Kidney capillary endothelial cell (primary cell): ENCODE measurements around the gene TNK1.

ENCODE experiments used
- DNase-seq: peaks from one replicate; pipeline ENCODE4 v3.0.0-alpha.2; 2018; ENCODE audit warnings: low spot score

TNK1 gene

GRCh38 chr17:7411427-7411750, 30.5 kb downstream of the TNK1 start:
- DNase-seq: no peak

- no peak for DNase-seq
Measured at GRCh38 chr17:7413346-7413985, 32.6 kb downstream of the TNK1 start.

GRCh38 chr17:7414837-7415236, 33.9 kb downstream of the TNK1 start:
- DNase-seq: no peak

- DNase-seq: no peak
Measured at GRCh38 chr17:7415784-7416183, 34.9 kb downstream of the TNK1 start.

- no peak for DNase-seq
Measured at GRCh38 chr17:7416323-7416722, 35.4 kb downstream of the TNK1 start.

- DNase-seq: no peak
Measured at GRCh38 chr17:7417056-7417655, 36.3 kb downstream of the TNK1 start.

GRCh38 chr17:7418472-7419152, 37.7 kb downstream of the TNK1 start:
- no peak for DNase-seq

GRCh38 chr17:7419819-7420610, 39.1 kb downstream of the TNK1 start, which contains the start of gene SPEM1:
Gene SPEM1, plus strand, starts transcription at chr17:7420324. Its CDS starts 61 bp downstream, at chr17:7420385.
- DNase-seq: no peak

GRCh38 chr17:7421186-7421585, 40.3 kb downstream of the TNK1 start:
- no peak for DNase-seq

GRCh38 chr17:7423679-7424078, 42.8 kb downstream of the TNK1 start:
- DNase-seq: no peak

GRCh38 chr17:7425316-7425715, 44.4 kb downstream of the TNK1 start, which contains the start of gene SPEM2:
Gene SPEM2, plus strand, starts transcription at chr17:7425616. Its CDS starts 73 bp downstream, at chr17:7425689.
- no peak for DNase-seq

GRCh38 chr17:7425756-7426155, 44.9 kb downstream of the TNK1 start:
- DNase-seq: no peak

- DNase-seq: no peak
Measured at GRCh38 chr17:7426203-7426863, 45.4 kb downstream of the TNK1 start.

GRCh38 chr17:7426896-7427489, 46.1 kb downstream of the TNK1 start:
- no peak for DNase-seq

- no peak for DNase-seq
Measured at GRCh38 chr17:7427549-7427948, 46.7 kb downstream of the TNK1 start.

GRCh38 chr17:7428557-7428956, 47.7 kb downstream of the TNK1 start, which contains the start of gene SPEM3:
Gene SPEM3, plus strand, starts transcription at chr17:7428857. Its CDS starts 46 bp downstream, at chr17:7428903.
- DNase-seq: no peak

- DNase-seq: no peak
Measured at GRCh38 chr17:7429722-7430121, 48.8 kb downstream of the TNK1 start.

- DNase-seq: no peak
Measured at GRCh38 chr17:7431231-7431630, 50.3 kb downstream of the TNK1 start.

GRCh38 chr17:7432296-7432695, 51.4 kb downstream of the TNK1 start:
- no peak for DNase-seq

GRCh38 chr17:7435676-7436555, 55.0 kb downstream of the TNK1 start:
- no peak for DNase-seq
